CD4-positive, alpha-beta T cell (primary cell): Measurements from ENCODE around the gene ASTN1. TPM values are rescaled to one million over a fixed set of nuclear protein-coding genes. Genes with fewer than 3 reads are reported as not detected.
A peak's percentile ranks its signal among the peaks of the same experiment; 100 is the strongest.

Experiments
- ATAC-seq: fragments of 200-7000 bp; cut with Tn5 transposase; one replicate; pipeline ENCODE4 v1.10.0; 2022; ENCODE audit warnings: mild to moderate bottlenecking; ENCODE audit not compliant: poor library complexity
- CTCF ChIA-PET: fragments of 350-600 bp; sonication (Branson Sonifier 250); formaldehyde crosslinking; loops from one replicate; lab custom pipeline; 2021; ENCODE audit warnings: antibody characterized with exemption, inconsistent platforms; lab: Charles Lee
- POLR2A ChIA-PET: fragments of 350-600 bp; sonication (Branson Sonifier 250); formaldehyde crosslinking; loops from one replicate; lab custom pipeline; 2021; ENCODE audit warnings: antibody characterized with exemption, inconsistent platforms; lab: Charles Lee
- DNase-seq, 14 experiments: peaks; one replicate each; pipeline ENCODE4 v3.0.0-alpha.2; 2013 to 2020; ENCODE audit warnings: mixed read lengths in 2 of 14
- H3K27ac ChIP-seq, 2 donors: one replicate each; pipeline versions ENCODE4 v1.5.1 to v1.7.0; 2013; ENCODE audit warnings: low read length in 2 of 2, low read depth in 1 of 2, mild to moderate bottlenecking in 1 of 2
- H3K27me3 ChIP-seq, 2 experiments: 1 replicate in 1 of 2; 2 replicates in 1 of 2; pipeline versions ENCODE4 v1.6.1 to v1.7.0; 2013; ENCODE audit warnings: low read length in 2 of 2, control low read depth in 1 of 2, mild to moderate bottlenecking in 1 of 2, moderate library complexity in 1 of 2; ENCODE audit not compliant: insufficient read depth in 2 of 2, control insufficient read depth in 1 of 2
- H3K36me3 ChIP-seq: one replicate; pipeline ENCODE4 v1.6.1; 2013; ENCODE audit warnings: low read length, control low read depth; ENCODE audit not compliant: insufficient read depth
- H3K4me1 ChIP-seq: one replicate; pipeline ENCODE4 v1.6.1; 2013; ENCODE audit warnings: low read length, control low read depth; ENCODE audit not compliant: insufficient read depth
- H3K4me3 ChIP-seq: one replicate; pipeline ENCODE4 v1.5.1; 2013; ENCODE audit warnings: mild to moderate bottlenecking, low read length, moderate library complexity
- H3K9me3 ChIP-seq, 2 experiments: 1 replicate in 1 of 2; 2 replicates in 1 of 2; pipeline versions ENCODE4 v1.6.1 to v1.7.0; 2013; ENCODE audit warnings: low read length in 2 of 2, mild to moderate bottlenecking in 2 of 2, control low read depth in 1 of 2, moderate library complexity in 1 of 2; ENCODE audit not compliant: control insufficient read depth in 1 of 2, insufficient read depth in 1 of 2
- H3K27ac Mint-ChIP-seq: one replicate; pipeline ENCODE4 v1.8.0; 2020; ENCODE audit warnings: mixed read lengths
- H3K27me3 Mint-ChIP-seq: one replicate; pipeline ENCODE4 v1.8.0; 2021; ENCODE audit warnings: mixed read lengths
- H3K36me3 Mint-ChIP-seq: one replicate; pipeline ENCODE4 v1.8.0; 2021; ENCODE audit warnings: low read depth, mixed read lengths
- H3K4me1 Mint-ChIP-seq: one replicate; pipeline ENCODE4 v1.8.0; 2021; ENCODE audit warnings: low read depth, mixed read lengths
- H3K4me3 Mint-ChIP-seq: one replicate; pipeline ENCODE4 v1.8.0; 2020; ENCODE audit warnings: mild to moderate bottlenecking, mixed read lengths
- H3K9me3 Mint-ChIP-seq: one replicate; pipeline ENCODE4 v1.8.0; 2020; ENCODE audit warnings: mixed read lengths
- CTCF ChIP-seq: fragments of 200-600 bp; IDR thresholded peaks from one replicate; pipeline ENCODE4 v1.8.0; 2022; ENCODE audit warnings: antibody characterized with exemption, mild to moderate bottlenecking
- intact Hi-C, 2 experiments: fragments of 100-400 bp; cut with DNase I in 1 of 2; cut with micrococcal nuclease in 1 of 2; formaldehyde crosslinking; loops; one replicate each; pipeline versions ENCODE4 v1.15.1 to v1.9.0; 2023 to 2025; cut with DNase I, micrococcal nuclease
- total RNA-seq, 174 experiments: library from RNA in 2 of 174; stranded (reverse) in 2 of 174; gene quantifications; one replicate each; pipeline ENCODE4 v1.2.3 and lab custom pipeline; 2021 to 2026

Gene ASTN1
- total RNA-seq, 2 experiments from 2014 or later: not detected

GRCh38 chr1:176884286-176884685 lies 280.2 kb downstream of the ASTN1 start:
- Mint-ChIP-seq H3K27ac (no peak overlapping the region), H3K4me1 (no peaks in the 10 kb centered on the region), H3K27me3 (peaks cover 6% of the 10 kb centered on the region), H3K4me3 (no peak overlapping the region), H3K9me3 (no peaks in the 10 kb centered on the region), H3K36me3 (no peaks in the 10 kb centered on the region)
- intact Hi-C loops: loop anchor here in 1 of 2 experiments (10.0 kb wide), 1 partner anchor 1729 kb away; no protein-coding TSS in a partner anchor
- ChIA-PET POLR2A (no interaction called here), CTCF (no interaction called here)
- Histone ChIP-seq H3K27ac (no peak overlapping the region), H3K36me3 (no peaks in the 10 kb centered on the region), H3K4me3 (no peak overlapping the region), H3K9me3 (peaks cover 0 to 5% of the 10 kb centered on the region in 2 experiments), H3K27me3 (peaks cover 0 to 7% of the 10 kb centered on the region in 2 experiments), H3K4me1 (no peaks in the 10 kb centered on the region)
- ATAC-seq (no peak), DNase-seq (no peak)
- no peak for TF ChIP-seq CTCF

GRCh38 chr1:176880955-176881595 lies 283.4 kb downstream of the ASTN1 start:
- H3K27me3 ChIP-seq: peaks cover 0 to 7% of the 10 kb centered on the region in 2 experiments
- H3K27me3 Mint-ChIP-seq: no peaks in the 10 kb centered on the region
- H3K27ac ChIP-seq: no peak overlapping the region
- H3K36me3 Mint-ChIP-seq: no peaks in the 10 kb centered on the region
- DNase-seq: peak in 8 of 14 experiments; percentile 4 to 41 (median 22)
- no peak for TF ChIP-seq CTCF
- no peak for ATAC-seq
- H3K4me3 Mint-ChIP-seq: no peak overlapping the region
- no peaks in the 10 kb centered on the region for H3K4me1 ChIP-seq
- H3K4me1 Mint-ChIP-seq: no peaks in the 10 kb centered on the region
- no peaks in the 10 kb centered on the region for H3K36me3 ChIP-seq
- intact Hi-C loops: loop anchor here in 1 of 2 experiments (10.0 kb wide), 1 partner anchor 1726 kb away; no protein-coding TSS in a partner anchor
- H3K9me3 Mint-ChIP-seq: no peaks in the 10 kb centered on the region
- POLR2A ChIA-PET: no interaction called here
- H3K27ac Mint-ChIP-seq: no peak overlapping the region
- H3K4me3 ChIP-seq: no peak overlapping the region
- peaks cover 0 to 11% of the 10 kb centered on the region in 2 experiments for H3K9me3 ChIP-seq
- CTCF ChIA-PET: no interaction called here

GRCh38 chr1:176879784-176880620 lies 284.5 kb downstream of the ASTN1 start:
- Histone ChIP-seq H3K36me3 (no peaks in the 10 kb centered on the region), H3K9me3 (peaks cover 0 to 11% of the 10 kb centered on the region in 2 experiments), H3K4me1 (no peaks in the 10 kb centered on the region), H3K4me3 (no peak overlapping the region), H3K27me3 (peaks cover 0 to 7% of the 10 kb centered on the region in 2 experiments), H3K27ac (no peak overlapping the region)
- no peak for TF ChIP-seq CTCF
- DNase-seq: no peak
- Mint-ChIP-seq H3K4me1 (no peaks in the 10 kb centered on the region), H3K4me3 (no peak overlapping the region), H3K36me3 (no peaks in the 10 kb centered on the region), H3K27ac (no peak overlapping the region), H3K27me3 (no peaks in the 10 kb centered on the region), H3K9me3 (no peaks in the 10 kb centered on the region)
- no peak for ATAC-seq
- intact Hi-C loops: loop anchor here in 1 of 2 experiments (10.0 kb wide), 1 partner anchor 1725 kb away; no protein-coding TSS in a partner anchor
- POLR2A ChIA-PET: no interaction called here
- CTCF ChIA-PET: no interaction called here
